NCI-H1436 (cell line): ENCODE measurements around the gene STAT5B.
"Not testable (repeated sequence)": the region's sequence is repeated elsewhere in the genome, so short reads cannot be mapped to it uniquely, and the experiment has no call there.

Experiments used
- DNase-seq: peaks from one replicate; lab custom pipeline; 2025; lab: John Stamatoyannopoulos, UW

STAT5B gene

GRCh38 chr17:42233156-42233555, 43.0 kb downstream of the STAT5B start:
- no peak for DNase-seq

GRCh38 chr17:42230225-42230624, 46.0 kb downstream of the STAT5B start:
- no peak for DNase-seq

- no peak for DNase-seq
Observed at GRCh38 chr17:42227849-42228700, 48.1 kb downstream of the STAT5B start.

GRCh38 chr17:42225646-42226045, 50.5 kb downstream of the STAT5B start:
- DNase-seq: no peak

GRCh38 chr17:42224651-42225050, 51.5 kb downstream of the STAT5B start:
- DNase-seq: no peak

GRCh38 chr17:42221886-42222745, 54.1 kb downstream of the STAT5B start:
- peak; percentile 37 for DNase-seq

GRCh38 chr17:42219280-42219679, 56.9 kb downstream of the STAT5B start:
- not testable (repeated sequence) for DNase-seq

- DNase-seq: no peak
Observed at GRCh38 chr17:42214156-42214555, 62.0 kb downstream of the STAT5B start.

- DNase-seq: no peak
Observed at GRCh38 chr17:42212382-42212781, 63.8 kb downstream of the STAT5B start.

GRCh38 chr17:42211921-42212341, 64.3 kb downstream of the STAT5B start:
- not testable (repeated sequence) for DNase-seq

GRCh38 chr17:42210046-42210445, 66.1 kb downstream of the STAT5B start:
- no peak for DNase-seq

- not testable (repeated sequence) for DNase-seq
Observed at GRCh38 chr17:42206153-42206612, 70.0 kb downstream of the STAT5B start.

- DNase-seq: no peak
Observed at GRCh38 chr17:42203354-42203753, 72.8 kb downstream of the STAT5B start.

GRCh38 chr17:42202696-42203095, 73.5 kb downstream of the STAT5B start:
- no peak for DNase-seq

GRCh38 chr17:42202159-42202558, 74.0 kb downstream of the STAT5B start:
- DNase-seq: no peak

- no peak for DNase-seq
Observed at GRCh38 chr17:42201458-42201772, 74.8 kb downstream of the STAT5B start.

- no peak for DNase-seq
Observed at GRCh38 chr17:42200706-42201457, 75.3 kb downstream of the STAT5B start.

GRCh38 chr17:42199416-42200011, 76.7 kb downstream of the STAT5B start:
- no peak for DNase-seq

- no peak for DNase-seq
Observed at GRCh38 chr17:42198897-42199296, 77.3 kb downstream of the STAT5B start.

- DNase-seq: no peak
Observed at GRCh38 chr17:42197564-42198156, 78.5 kb downstream of the STAT5B start.
